Limb (tissue), 2 donors: ENCODE data around the gene TRAM1L1.

ENCODE experiments used
- DNase-seq, 2 donors: peaks; one replicate each; pipeline ENCODE4 v3.0.0-alpha.2; 2016; ENCODE audit errors: extremely low spot score in 2 of 2

TRAM1L1 gene

GRCh38 chr4:117084866-117085701 is at the start of gene TRAM1L1:
TSS of gene TRAM1L1 (minus strand) at chr4:117085576. CDS start at chr4:117085393, 183 bp downstream.
- peak; percentile 88 to 90 for DNase-seq

GRCh38 chr4:117134386-117134785 is 49.0 kb upstream of the TRAM1L1 start:
- DNase-seq, result peak in 1 of 2 donors; percentile 50

- DNase-seq, result no peak
Measured at GRCh38 chr4:117096886-117097285, 11.5 kb upstream of the TRAM1L1 start.

GRCh38 chr4:117096462-117096861 is 11.1 kb upstream of the TRAM1L1 start:
- no peak for DNase-seq

GRCh38 chr4:117093571-117093970 is 8.2 kb upstream of the TRAM1L1 start:
- no peak for DNase-seq

- DNase-seq, result no peak
Measured at GRCh38 chr4:117077760-117078159, 7.6 kb downstream of the TRAM1L1 start.

- DNase-seq, result no peak
Measured at GRCh38 chr4:117068120-117068519, 17.3 kb downstream of the TRAM1L1 start.

- DNase-seq, result no peak
Measured at GRCh38 chr4:117063961-117064696, 21.2 kb downstream of the TRAM1L1 start.

GRCh38 chr4:117042962-117043361 is 42.4 kb downstream of the TRAM1L1 start:
- no peak for DNase-seq
